H1 (cell line): ENCODE data around the gene DDX56.

Experiments
- BRCA1 ChIP-seq: IDR thresholded peaks from 2 replicates; pipeline ENCODE4 v1.6.1; 2012; ENCODE audit warnings: low read depth, low read length, improper control_type of control experiment
- CBX8 ChIP-seq: fragments of 300-800, 300-1000 bp; sonication (generic); IDR thresholded peaks from 2 replicates; pipeline ENCODE4 v1.7.1; 2016; ENCODE audit warnings: low read depth, low read length, borderline replicate concordance
- CREB1 ChIP-seq: IDR thresholded peaks from 2 replicates; pipeline ENCODE4 v1.6.1; 2012; ENCODE audit warnings: inconsistent platforms
- CTCF ChIP-seq, 3 experiments: IDR thresholded peaks; 1 replicate in 2 of 3; 2 replicates in 1 of 3; pipeline versions ENCODE4 v1.5.1 to v1.6.1; 2011; ENCODE audit warnings: low read length in 3 of 3, mild to moderate bottlenecking in 3 of 3, inconsistent platforms in 2 of 3, low read depth in 1 of 3, moderate library complexity in 1 of 3; ENCODE audit not compliant: insufficient read depth in 1 of 3; ENCODE audit errors: control extremely low read depth in 1 of 3
- GABPA ChIP-seq: IDR thresholded peaks from 2 replicates; pipeline ENCODE4 v1.6.1; 2011; ENCODE audit warnings: mild to moderate bottlenecking, low read length, moderate library complexity, borderline replicate concordance; ENCODE audit not compliant: insufficient read depth
- MAX ChIP-seq: IDR thresholded peaks from 2 replicates; pipeline ENCODE4 v1.6.1; 2012; ENCODE audit warnings: inconsistent platforms
- PHF8 ChIP-seq: fragments of 200-600 bp; sonication (generic); conservative IDR thresholded peaks from 2 replicates; pipeline ENCODE4 v1.7.1; 2012; ENCODE audit warnings: low read depth, mild to moderate bottlenecking, inconsistent platforms, low read length, moderate library complexity
- POLR2A ChIP-seq, 2 experiments: IDR thresholded peaks; 1 replicate in 1 of 2; 2 replicates in 1 of 2; pipeline ENCODE4 v1.6.1; 2011; ENCODE audit warnings: low read depth in 2 of 2, low read length in 2 of 2, mild to moderate bottlenecking in 2 of 2; ENCODE audit errors: control extremely low read depth in 1 of 2
- POLR2AphosphoS5 ChIP-seq: IDR thresholded peaks from 2 replicates; pipeline ENCODE4 v1.6.1; 2011; ENCODE audit warnings: low read depth, low read length
- POU5F1 ChIP-seq: IDR thresholded peaks from 2 replicates; pipeline ENCODE4 v1.6.1; 2011; ENCODE audit warnings: low read depth, mild to moderate bottlenecking, low read length, moderate library complexity
- USF2 ChIP-seq: IDR thresholded peaks from 2 replicates; pipeline ENCODE4 v1.6.1; 2011; ENCODE audit warnings: low read length, improper control_type of control experiment
- ZNF274 ChIP-seq: IDR thresholded peaks from 2 replicates; pipeline ENCODE4 v1.7.0; 2012; ENCODE audit warnings: low read length, borderline replicate concordance; ENCODE audit errors: extremely low read depth

- TF ChIP-seq POLR2AphosphoS5 = no peak
- no peak for TF ChIP-seq BRCA1
- no peak for TF ChIP-seq ZNF274
- TF ChIP-seq CBX8 = no peak
- no peak for TF ChIP-seq POLR2A (IDR thresholded peaks at IDR 0.05; ENCODE audit: control extremely low read depth in 1 of 2, low read depth in 2 of 2, low read length in 2 of 2)
- no peak for TF ChIP-seq USF2
- TF ChIP-seq CREB1 = no peak
- TF ChIP-seq POU5F1 = no peak
- TF ChIP-seq CTCF (IDR thresholded peaks at IDR 0.05; ENCODE audit: control extremely low read depth in 1 of 3, insufficient read depth in 1 of 3, low read depth in 1 of 3, low read length in 3 of 3) = no peak
- no peak for TF ChIP-seq PHF8
- no peak for TF ChIP-seq GABPA
- no peak for TF ChIP-seq MAX
Measured at GRCh38 chr7:44595934-44596635, 22.4 kb upstream of the DDX56 start.
